Measurements from ENCODE around the gene KRTAP19-6. TPM values are rescaled to one million over a fixed set of nuclear protein-coding genes. Genes with fewer than 3 reads are reported as not detected.

KRTAP19-6 gene
- total and polyA plus RNA-seq, 9 of the 15 experiments (the other 6 are each of a cell fraction or from before 2014, with no cell fraction given), result not detected

DNA sequence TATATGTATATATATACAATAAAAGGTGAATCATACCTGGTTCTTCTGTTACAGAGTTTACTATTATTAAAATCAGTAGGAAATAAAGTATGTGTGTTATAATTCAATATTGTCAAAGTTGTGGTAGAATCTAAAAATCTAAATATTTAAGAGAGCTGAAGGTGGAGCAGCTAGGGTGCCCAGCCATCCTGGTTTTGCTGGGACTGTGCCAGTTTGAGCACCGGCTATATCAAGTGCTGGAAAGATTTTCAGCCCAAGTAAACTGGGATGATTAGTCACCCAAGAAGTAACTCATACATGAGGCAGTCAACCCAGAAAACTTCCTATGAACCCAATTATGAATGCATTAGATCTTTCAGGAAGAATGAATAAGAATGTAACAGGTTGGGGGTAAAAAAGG, 22.8 kb downstream of the KRTAP19-6 start (continued):
- TF ChIP-seq CEBPG (CRISPR knock-in tag; IDR thresholded peaks at IDR 0.05) (no peak), CEBPG (tag; conservative IDR thresholded peaks at IDR 0.05 in 1 of 2, IDR thresholded peaks at IDR 0.05 in 1 of 2) (no peak)
- TF ChIP-seq, protein P1, sequence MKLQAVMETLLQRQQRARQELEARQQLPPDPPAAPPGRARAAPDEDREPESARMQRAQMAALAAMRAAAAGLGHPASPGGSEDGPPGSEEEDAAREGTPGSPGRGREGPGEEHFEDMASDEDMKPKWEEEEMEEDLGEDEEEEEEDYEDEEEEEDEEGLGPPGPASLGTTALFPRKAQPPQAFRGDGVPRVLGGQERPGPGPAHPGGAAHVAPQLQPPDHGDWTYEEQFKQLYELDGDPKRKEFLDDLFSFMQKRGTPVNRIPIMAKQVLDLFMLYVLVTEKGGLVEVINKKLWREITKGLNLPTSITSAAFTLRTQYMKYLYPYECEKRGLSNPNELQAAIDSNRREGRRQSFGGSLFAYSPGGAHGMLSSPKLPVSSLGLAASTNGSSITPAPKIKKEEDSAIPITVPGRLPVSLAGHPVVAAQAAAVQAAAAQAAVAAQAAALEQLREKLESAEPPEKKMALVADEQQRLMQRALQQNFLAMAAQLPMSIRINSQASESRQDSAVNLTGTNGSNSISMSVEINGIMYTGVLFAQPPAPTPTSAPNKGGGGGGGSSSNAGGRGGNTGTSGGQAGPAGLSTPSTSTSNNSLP (IDR thresholded peaks at IDR 0.05; ENCODE audit: borderline replicate concordance, low read depth, low read length), result no peak

DNA sequence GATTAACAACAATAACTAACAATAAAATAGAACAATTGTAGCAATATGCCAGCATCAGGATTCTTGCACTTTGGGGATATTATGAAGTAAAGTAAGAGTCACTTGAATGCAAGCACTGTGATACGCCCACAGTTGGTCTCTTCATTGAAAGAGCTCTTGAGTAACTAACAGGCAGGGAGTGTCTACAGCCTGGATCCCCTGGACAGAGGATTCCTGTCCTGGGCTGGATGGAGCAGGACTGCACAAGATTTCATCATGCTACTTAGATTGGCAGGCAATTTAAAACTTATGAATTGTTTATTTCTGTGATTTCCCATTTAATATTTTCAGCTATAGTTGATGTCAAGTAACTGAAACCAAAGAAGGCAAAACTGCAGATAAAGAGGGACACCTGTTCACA, 26.0 kb downstream of the KRTAP19-6 start:
- Histone ChIP-seq H3K9ac (ENCODE audit: insufficient read depth in 1 of 2, low read depth in 2 of 2, low read length in 2 of 2) (no peak overlapping the region), H2AFZ (ENCODE audit: low read depth, low read length) (no peak overlapping the region), H3K4me1 (replicated peaks in 1 of 2; ENCODE audit: control insufficient read depth in 2 of 2, insufficient read depth in 2 of 2, low read length in 2 of 2) (no peaks in the 10 kb centered on the region), H3K36me3 (ENCODE audit: control insufficient read depth, insufficient read depth, low read length) (no peaks in the 10 kb centered on the region), H3K27me3 (ENCODE audit: control insufficient read depth in 2 of 2, insufficient read depth in 2 of 2, low read length in 2 of 2) (no peaks in the 10 kb centered on the region), H3K9me3 (replicated peaks; ENCODE audit: control insufficient read depth, insufficient read depth, low read depth, low read length) (no peaks in the 10 kb centered on the region), H4K20me1 (replicated peaks; ENCODE audit: control insufficient read depth, insufficient read depth, low read length) (no peaks in the 10 kb centered on the region), H3K4me2 (ENCODE audit: insufficient read depth, low read length) (no peak overlapping the region), H3K9me1 (ENCODE audit: control insufficient read depth, insufficient read depth, low read length) (no peaks in the 10 kb centered on the region), H3K27ac (ENCODE audit: extremely low read depth, low read depth, low read length) (no peak overlapping the region), H3K4me3 (no peak overlapping the region), H3K79me2 (ENCODE audit: control insufficient read depth, insufficient read depth, low read length) (no peaks in the 10 kb centered on the region)
- DNase-seq (ENCODE audit: extremely low read depth in 1 of 4, low spot score in 3 of 4), result no peak
- ATAC-seq, result no peak
- intact Hi-C loops (cut with micrococcal nuclease), result no loop called here
- BruUV-seq (replicated peaks), result no TSS peak
- in situ Hi-C loops (cut with MboI), result no loop called here
- WGBS (ENCODE audit: insufficient coverage, low coverage, missing lambda C conversion rate), result 0% methylated on average over 1 of the region's 1 CpG
- CTCF ChIA-PET (ENCODE audit: low intra/inter-chr PET ratio), result no interaction called here
- no peak for FAIRE-seq
- POLR2A ChIA-PET, result no interaction called here
- no peak for TF ChIP-seq KLF16 (IDR thresholded peaks at IDR 0.05)
- no peak for TF ChIP-seq XRCC3 (IDR thresholded peaks at IDR 0.05)
- TF ChIP-seq POLR2G (IDR thresholded peaks at IDR 0.05; ENCODE audit: low read depth, low read length), result no peak
- no peak for TF ChIP-seq CBX2 (IDR thresholded peaks at IDR 0.05; ENCODE audit: insufficient read depth, low read length, poor library complexity, severe bottlenecking)
- no peak for TF ChIP-seq POLR2AphosphoS2 (IDR thresholded peaks at IDR 0.05; ENCODE audit: low read length)
- no peak for TF ChIP-seq MECOM (CRISPR knock-in tag; IDR thresholded peaks at IDR 0.05)
- no peak for TF ChIP-seq SIN3A (IDR thresholded peaks at IDR 0.05; ENCODE audit: borderline replicate concordance in 2 of 2, control insufficient read depth in 1 of 2, low read depth in 2 of 2, low read length in 2 of 2)
- TF ChIP-seq POLR2B (IDR thresholded peaks at IDR 0.05; ENCODE audit: low read depth, partially characterized antibody), result no peak
- TF ChIP-seq ZNF785 (CRISPR knock-in tag; IDR thresholded peaks at IDR 0.05), result no peak
- no peak for TF ChIP-seq CHD2 (IDR thresholded peaks at IDR 0.05; ENCODE audit: low read depth, low read length)
- TF ChIP-seq ZNF444 (CRISPR knock-in tag; IDR thresholded peaks at IDR 0.05), result no peak
- TF ChIP-seq TBL1XR1 (IDR thresholded peaks at IDR 0.05; ENCODE audit: low read length in 2 of 2), result no peak
- TF ChIP-seq, protein P2, sequence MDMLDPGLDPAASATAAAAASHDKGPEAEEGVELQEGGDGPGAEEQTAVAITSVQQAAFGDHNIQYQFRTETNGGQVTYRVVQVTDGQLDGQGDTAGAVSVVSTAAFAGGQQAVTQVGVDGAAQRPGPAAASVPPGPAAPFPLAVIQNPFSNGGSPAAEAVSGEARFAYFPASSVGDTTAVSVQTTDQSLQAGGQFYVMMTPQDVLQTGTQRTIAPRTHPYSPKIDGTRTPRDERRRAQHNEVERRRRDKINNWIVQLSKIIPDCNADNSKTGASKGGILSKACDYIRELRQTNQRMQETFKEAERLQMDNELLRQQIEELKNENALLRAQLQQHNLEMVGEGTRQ (CRISPR knock-in tag; IDR thresholded peaks at IDR 0.05), result no peak
- no peak for TF ChIP-seq PTRF (tag; IDR thresholded peaks at IDR 0.05)
- TF ChIP-seq, protein P3, sequence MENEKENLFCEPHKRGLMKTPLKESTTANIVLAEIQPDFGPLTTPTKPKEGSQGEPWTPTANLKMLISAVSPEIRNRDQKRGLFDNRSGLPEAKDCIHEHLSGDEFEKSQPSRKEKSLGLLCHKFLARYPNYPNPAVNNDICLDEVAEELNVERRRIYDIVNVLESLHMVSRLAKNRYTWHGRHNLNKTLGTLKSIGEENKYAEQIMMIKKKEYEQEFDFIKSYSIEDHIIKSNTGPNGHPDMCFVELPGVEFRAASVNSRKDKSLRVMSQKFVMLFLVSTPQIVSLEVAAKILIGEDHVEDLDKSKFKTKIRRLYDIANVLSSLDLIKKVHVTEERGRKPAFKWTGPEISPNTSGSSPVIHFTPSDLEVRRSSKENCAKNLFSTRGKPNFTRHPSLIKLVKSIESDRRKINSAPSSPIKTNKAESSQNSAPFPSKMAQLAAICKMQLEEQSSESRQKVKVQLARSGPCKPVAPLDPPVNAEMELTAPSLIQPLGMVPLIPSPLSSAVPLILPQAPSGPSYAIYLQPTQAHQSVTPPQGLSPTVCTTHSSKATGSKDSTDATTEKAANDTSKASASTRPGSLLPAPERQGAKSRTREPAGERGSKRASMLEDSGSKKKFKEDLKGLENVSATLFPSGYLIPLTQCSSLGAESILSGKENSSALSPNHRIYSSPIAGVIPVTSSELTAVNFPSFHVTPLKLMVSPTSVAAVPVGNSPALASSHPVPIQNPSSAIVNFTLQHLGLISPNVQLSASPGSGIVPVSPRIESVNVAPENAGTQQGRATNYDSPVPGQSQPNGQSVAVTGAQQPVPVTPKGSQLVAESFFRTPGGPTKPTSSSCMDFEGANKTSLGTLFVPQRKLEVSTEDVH (IDR thresholded peaks at IDR 0.05; ENCODE audit: low read depth, partially characterized antibody), result no peak

All from K562 (cell line).